HCT116 (cell line): Measurements from ENCODE around the gene SPTBN4.

Source experiments
- CTCF ChIP-seq, 3 experiments: fragments of 200-600 bp in 1 of 3; sonication (generic) in 1 of 3; IDR thresholded peaks in 2 of 3; conservative IDR thresholded peaks in 1 of 3; 2 replicates each; pipeline ENCODE4 v1.5.1; 2012 to 2017; ENCODE audit warnings: low read depth in 2 of 3, low read length in 2 of 3, antibody characterized with exemption in 1 of 3, borderline replicate concordance in 1 of 3, control low read depth in 1 of 3, mild to moderate bottlenecking in 1 of 3, mixed read lengths in 1 of 3, mixed run types in 1 of 3, moderate library complexity in 1 of 3; ENCODE audit not compliant: insufficient read depth in 1 of 3
- REST ChIP-seq: IDR thresholded peaks from 2 replicates; pipeline ENCODE4 v1.6.1; 2012; ENCODE audit warnings: low read depth
- SRF ChIP-seq: IDR thresholded peaks from 2 replicates; pipeline ENCODE4 v1.6.1; 2012; ENCODE audit warnings: low read depth
- TCF7L2 ChIP-seq: IDR thresholded peaks from 2 replicates; pipeline ENCODE4 v1.7.0; 2011; ENCODE audit warnings: borderline replicate concordance, inconsistent platforms; ENCODE audit not compliant: insufficient read depth, insufficient read length; ENCODE audit errors: extremely low read depth

GRCh38 chr19:40582467-40582866, 115.7 kb downstream of the SPTBN4 start:
- TF ChIP-seq SRF (no peak), CTCF (IDR thresholded peaks at IDR 0.05 in 2 of 3, conservative IDR thresholded peaks at IDR 0.05 in 1 of 3; ENCODE audit: borderline replicate concordance in 1 of 3, insufficient read depth in 1 of 3, low read depth in 2 of 3, low read length in 2 of 3) (peak in 1 of 3 experiments; percentile 23; a peak in 1 of 6 replicates), REST (no peak), TCF7L2 (no peak)
